ENCODE measurements around the gene TACC2. TPM values are rescaled to one million over a fixed set of nuclear protein-coding genes. Genes with fewer than 3 reads are reported as not detected.
"Not testable (repeated sequence)": the region's sequence is repeated elsewhere in the genome, so short reads cannot be mapped to it uniquely, and the experiment has no call there.

TACC2 gene
- total RNA-seq, 5 donors from 2014 or later (not counting 1 experiment from before 2014, with no cell fraction given) = 0.46 to 0.70 (median 0.60) TPM; not detected in 2

GRCh38 chr10:121952226-121952625 is 36.7 kb upstream of the TACC2 start:
- no peak overlapping the region for H3K27ac ChIP-seq (ENCODE audit: low read length)
- H3K4me1 ChIP-seq (ENCODE audit: control insufficient read depth in 1 of 2, extremely low read depth in 1 of 2, insufficient read depth in 2 of 2, low read length in 2 of 2) = no peaks in the 10 kb centered on the region
- H3K27me3 ChIP-seq (replicated peaks in 1 of 2; ENCODE audit: control insufficient read depth in 2 of 2, extremely low read depth in 1 of 2, insufficient read depth in 2 of 2, low read length in 1 of 2) = no peaks in the 10 kb centered on the region
- Mint-ChIP-seq H3K27me3 (no peaks in the 10 kb centered on the region), H3K36me3 (peaks cover 26% of the 10 kb centered on the region), H3K9me3 (no peaks in the 10 kb centered on the region), H3K4me3 (no peak overlapping the region), H3K27ac (no peak overlapping the region), H3K4me1 (no peaks in the 10 kb centered on the region)
- 96% methylated on average over 4 of the region's 5 CpGs for WGBS (ENCODE audit: insufficient coverage)
- H3K36me3 ChIP-seq (ENCODE audit: control insufficient read depth in 2 of 2, extremely low read depth in 1 of 2, insufficient read depth in 1 of 2, low read length in 1 of 2) = peaks cover 0 to 12% of the 10 kb centered on the region in 2 donors
- H3K9me3 ChIP-seq = no peaks in the 10 kb centered on the region
- ATAC-seq (replicated peaks in 1 of 4) (no peak), DNase-seq (no peak)
- no peak overlapping the region for H3K4me3 ChIP-seq (ENCODE audit: control insufficient read depth in 1 of 2, extremely low read depth in 1 of 2, low read length in 1 of 2)
- ChIA-PET CTCF (no interaction called here), POLR2A (no interaction called here)

- DNase-seq (no peak), ATAC-seq (replicated peaks in 1 of 4) (no peak)
- H3K4me3 ChIP-seq (ENCODE audit: control insufficient read depth in 1 of 2, extremely low read depth in 1 of 2, low read length in 1 of 2) = no peak overlapping the region
- no peaks in the 10 kb centered on the region for H3K9me3 ChIP-seq
- H3K4me3 Mint-ChIP-seq = no peak overlapping the region
- POLR2A ChIA-PET = no interaction called here
- H3K36me3 ChIP-seq (ENCODE audit: control insufficient read depth in 2 of 2, extremely low read depth in 1 of 2, insufficient read depth in 1 of 2, low read length in 1 of 2) = peaks cover 0 to 24% of the 10 kb centered on the region in 2 donors
- H3K36me3 Mint-ChIP-seq = peaks cover 34% of the 10 kb centered on the region
- no peak overlapping the region for H3K27ac Mint-ChIP-seq
- no CpG with 5 or more reads among the region's 7 CpGs for WGBS (ENCODE audit: insufficient coverage)
- no peaks in the 10 kb centered on the region for H3K9me3 Mint-ChIP-seq
- H3K4me1 Mint-ChIP-seq = no peaks in the 10 kb centered on the region
- CTCF ChIA-PET = no interaction called here
- no peaks in the 10 kb centered on the region for H3K4me1 ChIP-seq (ENCODE audit: control insufficient read depth in 1 of 2, extremely low read depth in 1 of 2, insufficient read depth in 2 of 2, low read length in 2 of 2)
- H3K27me3 Mint-ChIP-seq = no peaks in the 10 kb centered on the region
- H3K27ac ChIP-seq (ENCODE audit: low read length) = no peak overlapping the region
- H3K27me3 ChIP-seq (replicated peaks in 1 of 2; ENCODE audit: control insufficient read depth in 2 of 2, extremely low read depth in 1 of 2, insufficient read depth in 2 of 2, low read length in 1 of 2) = no peaks in the 10 kb centered on the region
Measured at GRCh38 chr10:121956111-121957061, 32.6 kb upstream of the TACC2 start.

GRCh38 chr10:121959671-121960070 is 29.3 kb upstream of the TACC2 start:
- Histone ChIP-seq H3K27me3 (replicated peaks in 1 of 2; ENCODE audit: control insufficient read depth in 2 of 2, extremely low read depth in 1 of 2, insufficient read depth in 2 of 2, low read length in 1 of 2) (no peaks in the 10 kb centered on the region), H3K4me1 (ENCODE audit: control insufficient read depth in 1 of 2, extremely low read depth in 1 of 2, insufficient read depth in 2 of 2, low read length in 2 of 2) (no peaks in the 10 kb centered on the region), H3K27ac (ENCODE audit: low read length) (no peak overlapping the region), H3K36me3 (ENCODE audit: control insufficient read depth in 2 of 2, extremely low read depth in 1 of 2, insufficient read depth in 1 of 2, low read length in 1 of 2) (peaks cover 0 to 24% of the 10 kb centered on the region in 2 donors), H3K9me3 (no peaks in the 10 kb centered on the region), H3K4me3 (ENCODE audit: control insufficient read depth in 1 of 2, extremely low read depth in 1 of 2, low read length in 1 of 2) (no peak overlapping the region)
- Mint-ChIP-seq H3K9me3 (no peaks in the 10 kb centered on the region), H3K36me3 (peaks cover 37% of the 10 kb centered on the region), H3K4me1 (no peaks in the 10 kb centered on the region), H3K27ac (no peak overlapping the region), H3K4me3 (no peak overlapping the region), H3K27me3 (no peaks in the 10 kb centered on the region)
- DNase-seq (no peak), ATAC-seq (replicated peaks in 1 of 4) (no peak)
- POLR2A ChIA-PET = no interaction called here
- CTCF ChIA-PET = no interaction called here
- WGBS (ENCODE audit: insufficient coverage) = no CpG with 5 or more reads among the region's 3 CpGs

- H3K27ac ChIP-seq (ENCODE audit: low read length) = no peak overlapping the region
- ATAC-seq (replicated peaks in 1 of 4) (no peak), DNase-seq (no peak)
- H3K4me1 Mint-ChIP-seq = no peaks in the 10 kb centered on the region
- peaks cover 41% of the 10 kb centered on the region for H3K36me3 Mint-ChIP-seq
- H3K4me3 Mint-ChIP-seq = no peak overlapping the region
- ChIA-PET POLR2A (no interaction called here), CTCF (no interaction called here)
- no peak overlapping the region for H3K4me3 ChIP-seq (ENCODE audit: control insufficient read depth in 1 of 2, extremely low read depth in 1 of 2, low read length in 1 of 2)
- H3K9me3 Mint-ChIP-seq = no peaks in the 10 kb centered on the region
- H3K27me3 Mint-ChIP-seq = no peaks in the 10 kb centered on the region
- H3K27me3 ChIP-seq (replicated peaks in 1 of 2; ENCODE audit: control insufficient read depth in 2 of 2, extremely low read depth in 1 of 2, insufficient read depth in 2 of 2, low read length in 1 of 2) = no peaks in the 10 kb centered on the region
- H3K36me3 ChIP-seq (ENCODE audit: control insufficient read depth in 2 of 2, extremely low read depth in 1 of 2, insufficient read depth in 1 of 2, low read length in 1 of 2) = peaks cover 0 to 34% of the 10 kb centered on the region in 2 donors
- no peaks in the 10 kb centered on the region for H3K9me3 ChIP-seq
- no peak overlapping the region for H3K27ac Mint-ChIP-seq
- H3K4me1 ChIP-seq (ENCODE audit: control insufficient read depth in 1 of 2, extremely low read depth in 1 of 2, insufficient read depth in 2 of 2, low read length in 2 of 2) = no peaks in the 10 kb centered on the region
- WGBS (ENCODE audit: insufficient coverage) = no CpG with 5 or more reads among the region's 2 CpGs
Measured at GRCh38 chr10:121961456-121961855, 27.5 kb upstream of the TACC2 start.

- Histone ChIP-seq H3K9me3 (no peaks in the 10 kb centered on the region), H3K27ac (ENCODE audit: low read length) (no peak overlapping the region), H3K27me3 (replicated peaks in 1 of 2; ENCODE audit: control insufficient read depth in 2 of 2, extremely low read depth in 1 of 2, insufficient read depth in 2 of 2, low read length in 1 of 2) (no peaks in the 10 kb centered on the region), H3K4me3 (ENCODE audit: control insufficient read depth in 1 of 2, extremely low read depth in 1 of 2, low read length in 1 of 2) (no peak overlapping the region), H3K36me3 (ENCODE audit: control insufficient read depth in 2 of 2, extremely low read depth in 1 of 2, insufficient read depth in 1 of 2, low read length in 1 of 2) (peaks cover 0 to 59% of the 10 kb centered on the region in 2 donors), H3K4me1 (ENCODE audit: control insufficient read depth in 1 of 2, extremely low read depth in 1 of 2, insufficient read depth in 2 of 2, low read length in 2 of 2) (no peaks in the 10 kb centered on the region)
- 100% methylated on average over 1 of the region's 3 CpGs for WGBS (ENCODE audit: insufficient coverage)
- no peak overlapping the region for H3K4me3 Mint-ChIP-seq
- no peaks in the 10 kb centered on the region for H3K9me3 Mint-ChIP-seq
- ChIA-PET CTCF (no interaction called here), POLR2A (no interaction called here)
- H3K27me3 Mint-ChIP-seq = no peaks in the 10 kb centered on the region
- no peak for ATAC-seq (replicated peaks in 1 of 4)
- no peaks in the 10 kb centered on the region for H3K4me1 Mint-ChIP-seq
- H3K36me3 Mint-ChIP-seq = peaks cover 29% of the 10 kb centered on the region
- no peak for DNase-seq
- H3K27ac Mint-ChIP-seq = no peak overlapping the region
Measured at GRCh38 chr10:121965996-121966395, 23.0 kb upstream of the TACC2 start.

GRCh38 chr10:121969086-121969485 is 19.9 kb upstream of the TACC2 start:
- H3K27me3 Mint-ChIP-seq; H3K27ac Mint-ChIP-seq; DNase-seq; POLR2A ChIA-PET; H3K27ac ChIP-seq (ENCODE audit: low read length); H3K9me3 Mint-ChIP-seq; H3K4me1 ChIP-seq (ENCODE audit: control insufficient read depth in 1 of 2, extremely low read depth in 1 of 2, insufficient read depth in 2 of 2, low read length in 2 of 2); H3K9me3 ChIP-seq; H3K4me3 Mint-ChIP-seq; ATAC-seq (replicated peaks in 1 of 4); H3K27me3 ChIP-seq (replicated peaks in 1 of 2; ENCODE audit: control insufficient read depth in 2 of 2, extremely low read depth in 1 of 2, insufficient read depth in 2 of 2, low read length in 1 of 2); H3K4me3 ChIP-seq (ENCODE audit: control insufficient read depth in 1 of 2, extremely low read depth in 1 of 2, low read length in 1 of 2): not testable (repeated sequence)
- 100% methylated on average over 3 of the region's 8 CpGs for WGBS (ENCODE audit: insufficient coverage)
- peaks cover 15 to 20% (median 18%) of the 10 kb centered on the region in 3 donors for H3K4me1 Mint-ChIP-seq
- H3K36me3 Mint-ChIP-seq = peaks cover 38% of the 10 kb centered on the region
- peaks cover 0 to 68% of the 10 kb centered on the region in 2 donors for H3K36me3 ChIP-seq (ENCODE audit: control insufficient read depth in 2 of 2, extremely low read depth in 1 of 2, insufficient read depth in 1 of 2, low read length in 1 of 2)
- CTCF ChIA-PET = interaction anchor here in 1 of 2 donors (0.6 kb wide), 2 partner anchors 8 to 985 kb away, joined by 5 to 10 read pairs; no protein-coding TSS in a partner anchor
